ENCODE data around the gene ATF7IP2.

ATF7IP2 gene

GRCh38 chr16:10480151-10480550 lies 94.3 kb downstream of the ATF7IP2 start:
- no peak for ATAC-seq
- TF ChIP-seq POU6F1 (CRISPR knock-in tag; IDR thresholded peaks at IDR 0.05; ENCODE audit: borderline replicate concordance, low read depth) (no peak), ZNF70 (CRISPR knock-in tag; IDR thresholded peaks at IDR 0.05) (no peak), OSR1 (CRISPR knock-in tag; IDR thresholded peaks at IDR 0.05) (no peak), ZNF565 (CRISPR knock-in tag; conservative IDR thresholded peaks at IDR 0.05; ENCODE audit: low read depth) (no peak), ARNTL (CRISPR knock-in tag; IDR thresholded peaks at IDR 0.05; ENCODE audit: borderline replicate concordance, low read depth) (no peak), ZC3H10 (CRISPR knock-in tag; IDR thresholded peaks at IDR 0.05) (no peak), CSDC2 (CRISPR knock-in tag; IDR thresholded peaks at IDR 0.05) (no peak)

- no peak for ATAC-seq
Measured at GRCh38 chr16:10485159-10485558, 99.3 kb downstream of the ATF7IP2 start.

GRCh38 chr16:10485698-10486382 lies 100.0 kb downstream of the ATF7IP2 start:
- ATAC-seq: no peak
- TF ChIP-seq PATZ1 (CRISPR knock-in tag; IDR thresholded peaks at IDR 0.05; ENCODE audit: borderline replicate concordance) (no peak), RARB (CRISPR knock-in tag; IDR thresholded peaks at IDR 0.05) (no peak), ISL1 (CRISPR knock-in tag; IDR thresholded peaks at IDR 0.05) (no peak), POU6F1 (CRISPR knock-in tag; IDR thresholded peaks at IDR 0.05; ENCODE audit: borderline replicate concordance, low read depth) (no peak), ZFP3 (CRISPR knock-in tag; IDR thresholded peaks at IDR 0.05) (no peak), BACH2 (CRISPR knock-in tag; IDR thresholded peaks at IDR 0.05; ENCODE audit: borderline replicate concordance) (no peak), CSRNP3 (CRISPR knock-in tag; IDR thresholded peaks at IDR 0.05) (no peak), TOX (CRISPR knock-in tag; IDR thresholded peaks at IDR 0.05; ENCODE audit: borderline replicate concordance) (no peak), SNAI2 (CRISPR knock-in tag; IDR thresholded peaks at IDR 0.05) (no peak), CREB5 (CRISPR knock-in tag; IDR thresholded peaks at IDR 0.05; ENCODE audit: low read depth) (no peak), ZFP30 (CRISPR knock-in tag; IDR thresholded peaks at IDR 0.05) (no peak), CSDC2 (CRISPR knock-in tag; IDR thresholded peaks at IDR 0.05) (no peak), OSR1 (CRISPR knock-in tag; IDR thresholded peaks at IDR 0.05) (no peak), ARNTL (CRISPR knock-in tag; IDR thresholded peaks at IDR 0.05; ENCODE audit: borderline replicate concordance, low read depth) (no peak), ESRRG (CRISPR knock-in tag; IDR thresholded peaks at IDR 0.05) (no peak), ZNF8 (CRISPR knock-in tag; IDR thresholded peaks at IDR 0.05) (no peak), TSHZ2 (CRISPR knock-in tag; IDR thresholded peaks at IDR 0.05) (no peak), ZC3H10 (CRISPR knock-in tag; IDR thresholded peaks at IDR 0.05) (no peak), GLIS3 (CRISPR knock-in tag; IDR thresholded peaks at IDR 0.05) (no peak), ZNF565 (CRISPR knock-in tag; conservative IDR thresholded peaks at IDR 0.05; ENCODE audit: low read depth) (no peak)

More at GRCh38 chr16:10485159-10485558, 99.3 kb downstream of the ATF7IP2 start:
- TF ChIP-seq RARB (CRISPR knock-in tag; IDR thresholded peaks at IDR 0.05): no peak
- no peak for TF ChIP-seq CREB5 (CRISPR knock-in tag; IDR thresholded peaks at IDR 0.05; ENCODE audit: low read depth)
- no peak for TF ChIP-seq GLIS3 (CRISPR knock-in tag; IDR thresholded peaks at IDR 0.05)
